Gastroesophageal sphincter (tissue), 4 donors: ENCODE measurements around the gene USP12. TPM values are rescaled to one million over a fixed set of nuclear protein-coding genes. Genes with fewer than 3 reads are reported as not detected.

Source experiments
- ATAC-seq: fragments of 150-250 bp; one replicate; pipeline ENCODE4 v1.9.1; 2016; ENCODE audit warnings: mild to moderate bottlenecking, moderate library complexity
- H3K27ac ChIP-seq, 4 donors: fragments of 200-600 bp; sonication (generic) in 3 of 4; 1 replicate in 3 of 4; 2 replicates in 1 of 4; pipeline ENCODE4 v1.5.1; 2016 to 2019
- H3K27me3 ChIP-seq: fragments of 200-600 bp; sonication (generic); one replicate; pipeline ENCODE4 v1.5.1; 2019
- H3K36me3 ChIP-seq, 2 donors: fragments of 200-600 bp; sonication (generic); one replicate each; pipeline ENCODE4 v1.5.1; 2019; ENCODE audit warnings: control low read depth in 1 of 2
- H3K4me1 ChIP-seq, 3 donors: fragments of 200-600 bp; sonication (generic); 1 replicate in 2 of 3; 2 replicates in 1 of 3; pipeline ENCODE4 v1.5.1; 2016 to 2019; ENCODE audit warnings: control low read depth in 2 of 3
- H3K4me3 ChIP-seq, 2 donors: fragments of 200-600 bp; sonication (generic); one replicate each; pipeline ENCODE4 v1.5.1; 2019; ENCODE audit warnings: mild to moderate bottlenecking in 1 of 2, moderate library complexity in 1 of 2
- H3K9me3 ChIP-seq, 3 donors: fragments of 200-600 bp; sonication (generic); one replicate each; pipeline ENCODE4 v1.5.1; 2017 to 2019; ENCODE audit warnings: control low read depth in 2 of 3
- CTCF ChIP-seq, 4 experiments: fragments of 200-600 bp in 2 of 4; fragments of 450-650 bp in 2 of 4; sonication (generic) in 1 of 4; IDR thresholded peaks; one replicate each; pipeline ENCODE4 v1.5.1; 2017 to 2019; ENCODE audit warnings: antibody characterized with exemption in 4 of 4, mild to moderate bottlenecking in 2 of 4, moderate library complexity in 2 of 4
- EP300 ChIP-seq: sonication (generic); formaldehyde crosslinking; IDR thresholded peaks from one replicate; pipeline ENCODE4 v1.6.1; 2017; ENCODE audit warnings: antibody characterized with exemption, mild to moderate bottlenecking
- POLR2A ChIP-seq, 2 donors: fragments of 450-650 bp; IDR thresholded peaks; one replicate each; pipeline ENCODE4 v1.6.1; 2017; ENCODE audit warnings: antibody characterized with exemption in 2 of 2, mild to moderate bottlenecking in 2 of 2, moderate library complexity in 1 of 2
- POLR2AphosphoS5 ChIP-seq: sonication (generic); formaldehyde crosslinking; IDR thresholded peaks from one replicate; pipeline ENCODE4 v1.6.1; 2017; ENCODE audit warnings: antibody characterized with exemption
- WGBS, 2 donors: methylation state at CpG; one replicate each; pipeline ENCODE4 v1.1.5; 2018; ENCODE audit warnings: low coverage in 1 of 2; 5-methylcytosine and 5-hydroxymethylcytosine counted together
- total RNA-seq, 4 donors: library from RNA; depleted of rRNA; stranded (reverse); fragments of >200 nt; gene quantifications; one replicate each; pipeline ENCODE4 v1.1.0, GENCODE V29; 2016

The USP12 gene
- total RNA-seq, 4 donors from 2014 or later, result 55.7 to 116 (median 78.8) TPM

- Histone ChIP-seq H3K9me3 (no peaks in the 10 kb centered on the region), H3K27ac (no peak overlapping the region), H3K27me3 (no peaks in the 10 kb centered on the region), H3K4me3 (no peak overlapping the region), H3K36me3 (no peaks in the 10 kb centered on the region), H3K4me1 (peaks cover 0 to 27% (median 0%) of the 10 kb centered on the region in 3 donors)
- WGBS, 2 donors, result 69 to 87% methylated on average over 7 to 8 of the region's 15 CpGs
- ATAC-seq, result no peak
- TF ChIP-seq CTCF (IDR thresholded peaks at IDR 0.05) (no peak), POLR2A (IDR thresholded peaks at IDR 0.05) (no peak), EP300 (no peak), POLR2AphosphoS5 (no peak)
These were observed 126.6 kb downstream of the USP12 start for GRCh38 chr13:27044837-27045570.

GRCh38 chr13:27043013-27043412 is 128.6 kb downstream of the USP12 start:
- H3K4me3 ChIP-seq, result no peak overlapping the region
- peak overlapping the region in 2 of 4 donors; percentile 25 to 84 for H3K27ac ChIP-seq
- peaks cover 0 to 45% (median 3%) of the 10 kb centered on the region in 3 donors for H3K4me1 ChIP-seq
- peak; percentile 61 for ATAC-seq
- H3K27me3 ChIP-seq, result no peaks in the 10 kb centered on the region
- no peaks in the 10 kb centered on the region for H3K36me3 ChIP-seq
- no peaks in the 10 kb centered on the region for H3K9me3 ChIP-seq
- 29 to 46% methylated on average over 5 to 6 of the region's 6 CpGs for WGBS, 2 donors
- TF ChIP-seq POLR2A (IDR thresholded peaks at IDR 0.05) (no peak), POLR2AphosphoS5 (peak; percentile 69)

GRCh38 chr13:27041341-27041740 is 130.3 kb downstream of the USP12 start:
- peaks cover 7 to 62% (median 14%) of the 10 kb centered on the region in 3 donors for H3K4me1 ChIP-seq
- TF ChIP-seq POLR2AphosphoS5 (no peak), EP300 (no peak), POLR2A (IDR thresholded peaks at IDR 0.05) (no peak), CTCF (IDR thresholded peaks at IDR 0.05) (no peak)
- WGBS, 2 donors, result 82 to 98% methylated on average over 3 to 4 of the region's 6 CpGs
- H3K27ac ChIP-seq, result peak overlapping the region in 2 of 4 donors; percentile 72 to 84
- H3K9me3 ChIP-seq, result no peaks in the 10 kb centered on the region
- H3K36me3 ChIP-seq, result no peaks in the 10 kb centered on the region
- no peaks in the 10 kb centered on the region for H3K27me3 ChIP-seq
- no peak overlapping the region for H3K4me3 ChIP-seq
- ATAC-seq, result no peak

GRCh38 chr13:27040826-27041108 is 130.8 kb downstream of the USP12 start:
- H3K4me3 ChIP-seq, result no peak overlapping the region
- H3K36me3 ChIP-seq, result no peaks in the 10 kb centered on the region
- ATAC-seq, result no peak
- H3K27me3 ChIP-seq, result no peaks in the 10 kb centered on the region
- no peak for TF ChIP-seq CTCF (IDR thresholded peaks at IDR 0.05)
- no peak for TF ChIP-seq POLR2AphosphoS5
- TF ChIP-seq EP300, result no peak
- H3K4me1 ChIP-seq, result peaks cover 10 to 68% (median 20%) of the 10 kb centered on the region in 3 donors
- no peaks in the 10 kb centered on the region for H3K9me3 ChIP-seq
- H3K27ac ChIP-seq, result peak overlapping the region; percentile 68 to 84 (median 77)
- 94 to 100% methylated on average over 1 to 2 of the region's 4 CpGs for WGBS, 2 donors

- Histone ChIP-seq H3K9me3 (no peaks in the 10 kb centered on the region), H3K4me1 (peaks cover 10 to 77% (median 22%) of the 10 kb centered on the region in 3 donors), H3K4me3 (no peak overlapping the region), H3K27me3 (no peaks in the 10 kb centered on the region), H3K36me3 (no peaks in the 10 kb centered on the region), H3K27ac (peak overlapping the region; percentile 57 to 84 (median 77))
- WGBS, 2 donors, result 92% methylated on average over 5 of the region's 9 CpGs
- ATAC-seq, result no peak
- TF ChIP-seq POLR2A (IDR thresholded peaks at IDR 0.05), result no peak
These were observed 132.4 kb downstream of the USP12 start for GRCh38 chr13:27039171-27039701.

- Histone ChIP-seq H3K4me3 (no peak overlapping the region), H3K27me3 (no peaks in the 10 kb centered on the region), H3K9me3 (no peaks in the 10 kb centered on the region), H3K27ac (peak overlapping the region in 3 of 4 donors; percentile 60 to 84 (median 72)), H3K4me1 (peaks cover 10 to 70% (median 22%) of the 10 kb centered on the region in 3 donors), H3K36me3 (no peaks in the 10 kb centered on the region)
- no peak for ATAC-seq
- no peak for TF ChIP-seq CTCF (IDR thresholded peaks at IDR 0.05)
- no peak for TF ChIP-seq EP300
- peak; percentile 48 for TF ChIP-seq POLR2AphosphoS5
- 41 to 56% methylated on average over 4 to 5 of the region's 5 CpGs for WGBS, 2 donors
These were observed 133.3 kb downstream of the USP12 start for GRCh38 chr13:27038323-27038722.
